Fibroblast of peridontal ligament (primary cell): ENCODE measurements around the gene PFAS.
"Not testable (repeated sequence)": the region's sequence is repeated elsewhere in the genome, so short reads cannot be mapped to it uniquely, and the experiment has no call there.

Experiments
- DNase-seq: peaks from one replicate; pipeline ENCODE4 v3.0.0-alpha.2; 2010; ENCODE audit errors: extremely low read depth

Gene PFAS, protein sequence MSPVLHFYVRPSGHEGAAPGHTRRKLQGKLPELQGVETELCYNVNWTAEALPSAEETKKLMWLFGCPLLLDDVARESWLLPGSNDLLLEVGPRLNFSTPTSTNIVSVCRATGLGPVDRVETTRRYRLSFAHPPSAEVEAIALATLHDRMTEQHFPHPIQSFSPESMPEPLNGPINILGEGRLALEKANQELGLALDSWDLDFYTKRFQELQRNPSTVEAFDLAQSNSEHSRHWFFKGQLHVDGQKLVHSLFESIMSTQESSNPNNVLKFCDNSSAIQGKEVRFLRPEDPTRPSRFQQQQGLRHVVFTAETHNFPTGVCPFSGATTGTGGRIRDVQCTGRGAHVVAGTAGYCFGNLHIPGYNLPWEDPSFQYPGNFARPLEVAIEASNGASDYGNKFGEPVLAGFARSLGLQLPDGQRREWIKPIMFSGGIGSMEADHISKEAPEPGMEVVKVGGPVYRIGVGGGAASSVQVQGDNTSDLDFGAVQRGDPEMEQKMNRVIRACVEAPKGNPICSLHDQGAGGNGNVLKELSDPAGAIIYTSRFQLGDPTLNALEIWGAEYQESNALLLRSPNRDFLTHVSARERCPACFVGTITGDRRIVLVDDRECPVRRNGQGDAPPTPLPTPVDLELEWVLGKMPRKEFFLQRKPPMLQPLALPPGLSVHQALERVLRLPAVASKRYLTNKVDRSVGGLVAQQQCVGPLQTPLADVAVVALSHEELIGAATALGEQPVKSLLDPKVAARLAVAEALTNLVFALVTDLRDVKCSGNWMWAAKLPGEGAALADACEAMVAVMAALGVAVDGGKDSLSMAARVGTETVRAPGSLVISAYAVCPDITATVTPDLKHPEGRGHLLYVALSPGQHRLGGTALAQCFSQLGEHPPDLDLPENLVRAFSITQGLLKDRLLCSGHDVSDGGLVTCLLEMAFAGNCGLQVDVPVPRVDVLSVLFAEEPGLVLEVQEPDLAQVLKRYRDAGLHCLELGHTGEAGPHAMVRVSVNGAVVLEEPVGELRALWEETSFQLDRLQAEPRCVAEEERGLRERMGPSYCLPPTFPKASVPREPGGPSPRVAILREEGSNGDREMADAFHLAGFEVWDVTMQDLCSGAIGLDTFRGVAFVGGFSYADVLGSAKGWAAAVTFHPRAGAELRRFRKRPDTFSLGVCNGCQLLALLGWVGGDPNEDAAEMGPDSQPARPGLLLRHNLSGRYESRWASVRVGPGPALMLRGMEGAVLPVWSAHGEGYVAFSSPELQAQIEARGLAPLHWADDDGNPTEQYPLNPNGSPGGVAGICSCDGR (N-terminal part only)

DNA sequence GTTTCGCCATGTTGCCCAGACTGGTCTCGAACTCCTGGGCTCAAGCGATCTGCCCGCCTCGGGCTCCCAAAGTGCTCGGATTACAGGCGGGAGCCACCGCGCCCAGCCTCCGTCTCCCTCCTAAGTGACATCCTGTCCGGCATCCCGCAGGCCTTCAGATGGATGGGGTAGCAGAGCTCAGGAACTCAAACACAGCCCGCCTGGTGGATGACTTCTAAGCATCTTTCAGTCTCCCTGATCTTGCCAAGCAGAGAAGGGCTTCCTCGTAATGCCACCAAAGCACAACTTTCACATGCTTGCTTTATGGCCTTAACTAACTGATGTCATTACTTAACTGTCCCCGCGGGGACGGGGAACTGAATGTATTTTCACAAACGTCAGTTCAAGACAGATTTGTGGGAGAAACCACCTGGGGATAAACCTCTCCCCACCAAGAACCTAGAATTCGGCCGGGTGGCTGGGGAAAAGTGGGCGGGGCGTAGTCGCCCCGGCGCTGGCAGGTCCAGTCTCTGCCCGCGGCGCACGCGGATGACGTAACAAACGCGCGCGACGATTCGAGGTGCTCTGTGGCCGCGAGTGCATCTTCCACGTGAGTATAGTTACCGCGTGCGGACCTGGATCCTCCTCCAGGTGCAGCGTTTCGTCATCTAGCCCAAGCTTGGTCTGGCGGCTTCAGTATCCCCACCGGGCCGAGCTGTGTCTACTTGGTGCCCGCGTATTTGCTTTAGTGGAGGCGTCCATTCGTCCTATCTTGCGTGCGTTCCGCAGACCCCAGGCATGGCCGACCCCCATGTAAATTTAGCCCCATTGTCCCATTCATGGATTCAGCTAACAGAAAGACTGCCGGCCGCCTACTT is at the start of gene PFAS:
Gene PFAS, plus strand, starts transcription at position 539 of the 857 bp plus-strand sequence. CDS start 4,649 bp downstream, outside the sequence.
- DNase-seq, result peak; percentile 87

DNA sequence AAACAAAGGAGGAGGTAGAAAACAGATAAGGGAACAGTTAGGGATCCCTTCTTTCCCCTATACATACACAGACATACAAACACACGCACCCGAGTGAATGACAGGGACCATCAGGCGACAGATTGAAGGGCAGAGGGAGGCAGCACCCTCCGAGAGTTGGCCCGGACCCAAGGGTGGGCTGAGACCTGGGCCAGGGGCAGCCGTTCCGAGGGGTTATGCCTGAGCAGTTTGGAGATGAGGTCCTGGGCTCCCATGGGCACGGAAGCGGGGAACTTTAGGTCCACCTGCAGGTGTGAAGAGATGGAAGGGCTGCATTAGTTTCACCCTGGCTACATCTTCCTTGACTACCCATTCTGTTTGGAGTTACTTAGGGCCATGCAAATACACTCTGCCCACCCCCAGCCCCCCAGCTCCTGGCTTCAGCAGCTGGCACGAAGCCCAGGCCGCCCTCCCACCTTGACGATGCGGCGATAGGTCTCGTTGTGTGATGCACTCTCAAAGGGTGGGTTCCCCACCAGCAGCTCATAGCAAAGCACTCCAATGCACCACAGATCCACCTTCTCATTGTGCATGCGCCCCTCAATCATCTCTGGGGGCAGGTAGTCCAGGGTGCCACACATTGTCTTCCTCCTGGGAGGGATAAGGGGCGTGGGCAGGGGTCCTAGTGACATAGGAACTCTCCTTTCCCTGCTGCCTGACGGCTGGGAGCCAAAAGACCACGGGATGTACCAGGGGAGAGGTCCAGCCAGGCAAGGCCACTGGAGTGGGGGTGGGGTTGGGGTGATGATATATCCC is 44.1 kb upstream of the PFAS start:
- DNase-seq, result no peak

DNA sequence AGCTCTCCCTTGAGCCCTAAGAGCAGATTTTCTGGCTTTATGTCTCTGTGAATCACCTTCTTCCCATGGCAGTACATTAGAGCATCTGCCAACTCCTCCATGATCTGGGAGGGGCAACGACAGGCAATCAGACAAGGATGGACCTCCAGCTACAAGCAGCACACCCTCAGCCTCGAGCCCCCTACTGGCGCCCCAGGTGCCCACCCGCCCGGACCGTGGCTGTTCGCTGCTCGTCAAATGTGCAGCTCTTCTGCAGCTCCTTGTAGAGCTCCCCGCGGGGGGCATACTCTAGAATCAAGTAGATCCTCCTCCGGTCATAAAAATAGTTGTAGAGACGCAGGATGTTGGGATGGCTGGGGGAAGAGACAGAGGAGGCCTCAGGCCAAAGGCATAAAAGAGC is 42.6 kb upstream of the PFAS start:
- DNase-seq, result no peak

DNA sequence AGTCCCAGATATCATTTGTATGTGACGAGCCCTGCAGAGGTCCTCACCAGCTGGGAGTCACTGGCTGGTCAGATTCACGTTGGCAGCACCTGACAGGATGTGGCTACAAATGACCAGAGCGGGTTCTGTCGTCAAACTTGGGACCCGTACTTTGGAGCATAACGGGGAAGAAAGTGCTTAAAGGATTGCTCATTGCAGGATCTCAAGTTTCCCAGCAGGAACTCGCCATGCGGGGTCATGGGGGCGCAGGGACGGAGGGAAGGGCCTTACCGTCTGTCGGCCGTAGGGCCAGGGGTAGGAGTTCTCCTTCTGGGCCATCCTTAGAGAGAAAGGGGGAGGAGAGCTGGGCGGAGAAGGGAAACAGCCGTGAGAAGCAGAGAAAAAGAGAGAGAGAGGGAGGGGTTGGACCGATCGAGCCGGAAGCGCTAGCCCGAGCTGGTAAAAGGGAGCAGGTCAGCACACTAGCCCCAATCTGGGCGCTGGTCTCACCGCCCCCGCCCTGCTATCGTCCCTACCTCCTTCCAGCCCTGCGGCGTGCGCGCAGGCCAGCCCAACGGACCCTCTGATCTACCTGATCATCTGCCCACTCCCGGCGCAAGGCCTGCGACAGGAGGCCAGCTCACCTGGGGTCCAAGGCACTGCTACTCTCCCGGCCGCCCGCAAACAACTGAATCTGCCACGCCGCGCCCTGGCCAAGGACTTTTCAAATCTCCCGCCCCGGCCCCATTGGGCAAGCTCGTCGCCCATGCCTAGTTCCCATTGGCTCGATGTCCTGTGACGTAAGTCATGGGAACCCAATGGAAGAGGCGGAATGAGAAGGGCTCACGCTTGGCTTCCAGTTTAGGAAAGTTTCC is 39.0 kb upstream of the PFAS start, which contains the start of gene AURKB:
Gene AURKB, minus strand, starts transcription at position 669 of the 854 bp plus-strand sequence. Its CDS starts 351 bp downstream, at position 318.
- DNase-seq, result peak; percentile 97

DNA sequence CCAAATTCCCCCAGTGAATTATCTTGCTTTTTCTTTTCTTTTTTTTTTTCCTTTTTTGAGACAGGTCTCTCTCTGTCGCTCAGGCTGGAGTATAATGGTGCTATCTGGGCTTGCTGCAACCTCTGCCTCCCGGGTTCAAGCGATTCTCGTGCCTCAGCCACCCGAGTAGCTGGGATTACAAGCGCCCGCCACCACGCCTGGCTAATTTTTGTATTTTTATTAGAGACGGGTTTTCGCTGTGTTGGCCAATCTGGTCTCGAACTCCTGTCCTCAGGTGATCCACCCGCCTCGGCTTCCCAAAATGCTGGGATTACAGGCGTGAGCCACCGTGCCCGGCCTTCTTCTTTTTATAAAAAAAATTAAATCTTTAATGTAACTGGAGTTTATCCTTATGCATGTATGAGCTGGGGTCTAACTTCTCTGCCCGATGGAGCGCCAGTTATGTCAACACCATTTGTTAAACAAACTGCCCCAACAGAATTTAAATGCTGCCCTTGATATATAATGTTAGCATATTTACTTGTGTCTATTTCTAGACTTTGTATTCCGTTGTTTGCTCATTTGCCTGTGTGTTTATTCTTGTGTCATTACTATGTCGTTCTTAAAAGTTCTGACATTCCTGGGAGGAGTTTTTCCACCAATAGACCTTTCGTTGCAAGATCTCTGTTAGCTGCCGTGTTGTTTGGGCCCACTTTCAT is 38.2 kb upstream of the PFAS start:
- no peak for DNase-seq

DNA sequence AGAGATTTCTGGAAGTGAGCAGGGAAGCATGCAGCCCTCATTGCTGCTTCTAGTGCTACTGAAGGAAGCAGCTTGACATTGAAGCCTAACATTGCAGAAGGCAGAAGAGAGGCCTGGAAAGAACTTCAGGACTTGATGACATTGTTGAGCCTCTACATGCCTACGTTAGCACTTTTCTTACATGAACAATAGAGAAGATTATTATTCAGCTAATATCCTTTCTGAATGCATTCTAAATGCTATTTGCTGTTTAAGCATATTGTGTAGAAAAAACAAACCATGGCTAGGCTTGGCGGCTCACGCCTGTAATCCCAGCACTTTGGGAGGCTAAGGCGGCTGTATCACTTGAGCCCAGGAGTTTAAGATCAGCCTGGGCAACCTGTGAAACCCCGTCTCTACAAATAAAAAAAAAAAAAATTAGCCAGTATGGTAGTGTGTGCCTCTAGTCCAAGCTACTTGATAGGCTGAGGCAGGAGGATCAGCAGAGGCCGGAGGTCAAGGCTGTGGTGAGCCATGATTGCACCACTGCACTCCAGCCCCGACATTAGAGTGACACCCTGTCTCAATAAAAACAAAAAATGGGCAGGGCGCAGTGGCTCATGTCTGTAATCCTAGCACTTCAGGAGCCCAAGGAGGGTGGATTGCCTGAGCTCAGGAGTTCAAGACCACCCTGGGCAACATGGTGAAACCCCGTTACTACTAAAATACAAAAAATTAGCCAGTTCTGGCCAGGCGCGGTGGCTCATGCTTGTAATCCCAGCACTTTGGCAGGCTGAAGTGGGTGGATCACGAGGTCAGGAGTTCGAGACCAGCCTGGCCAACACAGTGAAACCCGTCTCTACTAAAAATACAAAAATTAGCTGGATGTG is 36.5 kb upstream of the PFAS start:
- no peak for DNase-seq

DNA sequence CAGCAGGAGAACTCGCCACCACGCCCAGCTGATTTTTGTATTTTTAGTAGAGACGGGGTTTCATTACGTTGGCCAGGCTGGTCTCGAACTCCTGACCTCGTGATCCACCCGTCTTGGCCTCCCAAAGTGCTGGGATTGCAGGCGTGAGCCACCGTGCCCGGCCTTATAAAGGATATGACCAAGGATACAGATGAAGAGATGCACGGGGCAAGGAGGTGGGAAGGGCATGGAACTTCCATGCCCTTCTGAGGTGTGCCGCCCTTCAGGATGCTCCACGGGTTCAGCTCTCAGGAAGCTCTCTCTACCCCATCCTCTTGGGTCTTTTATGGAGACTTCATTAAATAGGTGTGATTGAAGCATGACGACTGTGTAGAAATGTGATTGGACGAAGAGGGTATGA is 35.1 kb upstream of the PFAS start:
- DNase-seq, result not testable (repeated sequence)

DNA sequence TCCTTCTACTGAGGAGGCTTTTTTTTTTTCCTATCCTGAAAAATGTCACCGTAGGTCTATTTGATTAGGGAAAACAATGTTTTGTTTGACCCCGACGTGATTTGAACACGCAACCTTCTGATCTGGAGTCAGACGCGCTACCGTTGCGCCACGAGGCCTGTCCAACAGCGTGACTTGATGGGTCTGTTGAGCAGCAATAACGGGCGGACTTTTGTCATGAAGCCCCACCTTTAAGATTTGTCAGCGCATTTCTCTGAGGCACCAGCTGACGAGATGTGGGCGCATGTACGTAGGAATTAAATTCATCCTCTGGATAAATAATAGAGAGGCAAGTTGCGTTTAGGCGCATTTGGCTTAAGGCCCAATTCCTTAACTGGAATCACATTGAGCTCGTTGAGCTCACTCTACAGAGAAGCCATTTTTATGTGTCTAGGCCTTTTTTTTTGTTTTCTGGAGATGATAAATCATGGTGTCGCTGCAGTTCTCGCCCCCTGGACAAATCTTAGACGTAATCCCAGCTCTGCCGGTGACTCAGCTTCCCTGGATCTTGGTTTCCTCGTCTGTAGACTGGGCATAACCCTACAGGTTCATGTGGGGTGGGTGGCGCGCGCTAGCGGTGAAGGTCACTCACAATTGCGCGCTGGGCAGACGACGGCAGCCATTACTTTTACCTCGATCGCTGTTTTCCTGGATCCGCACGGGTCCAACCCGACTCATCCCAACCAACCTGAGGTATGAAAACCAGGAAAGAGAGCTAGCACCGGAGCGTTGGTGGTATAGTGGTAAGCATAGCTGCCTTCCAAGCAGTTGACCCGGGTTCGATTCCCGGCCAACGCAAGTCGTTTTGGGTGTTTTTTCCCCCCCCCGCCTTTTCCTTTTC is 28.1 kb upstream of the PFAS start:
- DNase-seq, result peak; percentile 94

DNA sequence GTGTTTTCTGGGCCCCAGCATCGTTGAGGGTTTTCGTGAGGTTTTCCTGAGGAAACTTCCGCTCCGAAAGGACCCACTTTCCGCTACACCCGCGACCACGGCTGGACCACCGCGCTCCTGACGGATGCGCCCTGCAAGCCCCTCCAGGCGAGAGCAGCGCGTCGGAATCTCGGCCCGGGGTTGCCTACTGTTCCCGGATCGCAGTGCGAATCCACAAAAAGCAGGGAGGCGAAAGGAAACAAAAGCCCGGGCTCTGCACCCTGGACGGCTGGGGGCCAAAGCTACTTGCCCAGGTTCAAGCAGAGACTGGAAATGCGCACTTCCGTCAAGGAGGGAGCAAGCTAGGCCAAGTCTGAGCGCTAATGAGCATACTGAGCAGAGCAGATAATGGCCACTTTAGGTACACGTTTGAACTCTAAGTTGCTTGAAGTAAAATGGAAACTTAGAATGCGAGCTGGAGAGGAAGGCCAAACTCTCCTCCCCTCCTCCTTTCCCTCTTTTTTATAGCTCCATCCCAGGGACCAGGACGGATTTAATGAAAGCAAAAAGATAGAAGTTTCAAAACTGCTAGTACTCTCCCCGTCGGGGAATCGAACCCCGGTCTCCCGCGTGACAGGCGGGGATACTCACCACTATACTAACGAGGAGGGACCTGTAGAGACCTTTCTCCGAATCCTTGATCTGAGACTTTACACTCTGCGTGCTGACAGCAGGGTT is 27.3 kb upstream of the PFAS start:
- peak; percentile 96 for DNase-seq

DNA sequence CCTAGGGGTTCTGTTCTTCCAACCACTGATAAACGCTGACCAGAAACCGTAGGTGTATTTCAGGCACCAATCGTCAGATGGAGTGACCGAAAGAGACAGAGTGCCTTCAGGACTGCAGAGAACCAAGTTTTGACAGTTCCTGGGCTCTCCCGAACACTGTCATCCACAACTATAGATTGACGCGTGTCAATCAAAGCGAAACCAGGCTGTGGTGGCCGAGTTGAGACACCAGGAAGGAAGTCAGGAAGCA is 26.8 kb upstream of the PFAS start:
- no peak for DNase-seq

DNA sequence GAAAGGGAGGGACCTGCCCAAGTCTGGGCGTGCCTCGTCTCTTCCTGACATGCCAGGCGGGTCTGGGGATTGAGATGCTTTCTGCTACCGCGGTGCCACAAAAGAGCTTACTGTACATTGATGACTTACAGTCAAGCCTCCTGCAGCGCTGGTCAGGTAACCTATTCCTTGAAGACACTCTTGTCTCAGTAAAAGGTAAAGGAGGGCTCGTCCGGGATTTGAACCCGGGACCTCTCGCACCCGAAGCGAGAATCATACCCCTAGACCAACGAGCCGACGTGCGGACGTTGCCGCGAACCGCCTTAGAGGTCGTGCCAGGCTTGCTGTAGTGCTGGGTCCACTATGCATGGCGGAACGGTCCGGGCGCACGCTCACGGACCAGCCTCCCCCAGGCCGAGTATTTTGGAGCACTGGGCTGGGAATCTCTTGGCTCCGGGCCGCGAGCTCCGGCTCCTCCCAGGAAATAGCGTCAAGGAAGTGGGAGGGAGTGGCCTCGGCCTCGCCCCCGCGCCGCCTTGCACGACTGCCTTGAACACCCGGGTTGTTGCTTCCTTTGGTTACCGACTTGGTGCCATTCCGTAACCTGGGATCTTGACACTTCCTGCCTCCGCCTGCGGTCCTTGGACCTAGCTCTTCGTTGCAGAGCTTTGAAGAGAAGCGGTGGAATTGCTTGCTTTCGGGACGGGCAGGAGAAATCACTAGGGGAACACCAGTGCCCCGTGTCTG is 26.3 kb upstream of the PFAS start:
- peak; percentile 95 for DNase-seq

DNA sequence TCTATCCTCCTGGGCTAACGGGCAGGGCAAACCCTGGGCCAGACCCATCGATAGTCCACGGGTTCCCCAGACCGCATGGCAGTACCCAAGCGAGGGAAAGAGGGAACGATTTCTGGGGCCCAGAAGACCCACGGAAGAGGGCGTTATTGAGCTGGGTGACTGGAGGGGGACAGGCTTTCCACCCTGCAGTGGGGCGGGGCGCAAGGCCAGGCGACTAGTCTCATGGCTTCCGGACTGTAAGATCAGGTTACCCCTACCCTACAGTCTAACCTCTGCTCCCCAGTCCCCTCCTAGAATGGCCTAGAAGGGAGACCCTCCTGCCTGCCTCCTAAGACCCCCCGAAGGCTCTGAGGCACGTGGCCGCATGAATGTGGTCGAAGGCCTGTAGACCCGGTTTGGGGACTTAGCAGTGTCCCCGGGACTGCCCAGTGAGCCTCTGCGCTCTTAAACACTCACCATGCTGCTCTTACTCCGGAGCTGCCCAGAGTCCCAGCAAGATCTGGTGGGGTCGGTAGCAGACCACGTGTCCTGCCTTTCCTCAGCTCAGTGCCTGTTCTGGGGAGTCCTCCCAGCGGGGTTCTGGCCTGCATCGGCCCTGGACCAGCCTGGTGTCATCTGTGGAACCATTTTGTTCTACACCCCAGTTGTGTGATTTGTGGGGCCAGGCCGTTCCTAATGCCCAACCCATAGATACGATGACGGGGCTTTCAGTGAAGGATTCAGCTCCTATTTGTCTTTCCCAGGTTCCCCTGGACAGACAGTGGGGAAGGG is 25.5 kb upstream of the PFAS start:
- DNase-seq, result peak; percentile 44

DNA sequence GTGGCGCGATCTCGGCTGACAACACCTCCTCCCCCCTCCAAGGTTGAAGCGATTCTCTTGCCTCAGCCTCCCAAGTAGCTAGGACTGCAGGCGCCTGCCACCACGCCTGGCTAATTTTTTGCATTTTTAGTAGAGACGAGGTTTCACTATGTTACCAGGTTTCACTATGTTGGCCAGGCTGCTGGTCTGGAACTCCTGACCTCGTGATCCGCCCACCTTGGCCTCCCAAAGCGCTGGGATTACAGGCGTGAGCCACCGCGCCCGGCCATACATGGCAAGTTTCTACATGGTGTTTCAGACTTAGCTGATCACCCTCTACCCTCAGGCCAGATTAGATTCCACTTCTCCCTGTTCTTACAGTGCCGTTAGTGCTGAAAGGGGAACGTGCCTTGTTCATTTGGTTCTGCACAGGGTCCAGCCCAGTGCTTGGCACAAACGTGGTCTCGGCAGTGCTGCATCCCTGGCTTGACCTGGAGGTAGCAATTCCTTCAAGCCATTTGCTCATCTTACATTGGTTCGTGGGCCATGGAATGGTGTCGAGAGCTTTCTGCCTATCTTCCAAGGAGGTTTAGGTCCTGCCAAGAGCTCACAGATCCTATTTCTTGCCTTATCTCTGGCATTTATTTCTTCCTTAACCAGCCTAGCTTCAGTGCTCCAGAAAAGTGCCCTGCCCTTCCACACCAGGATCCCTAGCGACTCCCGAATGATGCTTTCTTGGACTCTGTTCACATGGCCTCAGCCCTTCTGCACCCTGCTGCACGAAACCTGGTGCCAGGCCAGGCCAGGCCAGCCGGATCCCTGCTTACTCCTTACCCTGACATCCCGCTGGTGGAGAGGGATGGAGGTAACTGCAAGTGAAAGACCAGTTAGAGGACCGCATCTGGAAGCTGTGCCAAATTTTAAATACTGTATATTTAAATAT is 23.9 kb upstream of the PFAS start:
- no peak for DNase-seq
